HG03175 (cell line): ENCODE results near the gene SLC35D3.
"Not testable (repeated sequence)": the region's sequence is repeated elsewhere in the genome, so short reads cannot be mapped to it uniquely, and the experiment has no call there.

Experiments
- ATAC-seq: cut with Tn5 transposase; IDR thresholded peaks from one replicate; pipeline ENCODE4 v1.9.1; 2021; ENCODE audit warnings: mild to moderate bottlenecking, moderate library complexity; ENCODE audit not compliant: unreplicated experiment

Gene SLC35D3, protein sequence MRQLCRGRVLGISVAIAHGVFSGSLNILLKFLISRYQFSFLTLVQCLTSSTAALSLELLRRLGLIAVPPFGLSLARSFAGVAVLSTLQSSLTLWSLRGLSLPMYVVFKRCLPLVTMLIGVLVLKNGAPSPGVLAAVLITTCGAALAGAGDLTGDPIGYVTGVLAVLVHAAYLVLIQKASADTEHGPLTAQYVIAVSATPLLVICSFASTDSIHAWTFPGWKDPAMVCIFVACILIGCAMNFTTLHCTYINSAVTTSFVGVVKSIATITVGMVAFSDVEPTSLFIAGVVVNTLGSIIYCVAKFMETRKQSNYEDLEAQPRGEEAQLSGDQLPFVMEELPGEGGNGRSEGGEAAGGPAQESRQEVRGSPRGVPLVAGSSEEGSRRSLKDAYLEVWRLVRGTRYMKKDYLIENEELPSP

DNA sequence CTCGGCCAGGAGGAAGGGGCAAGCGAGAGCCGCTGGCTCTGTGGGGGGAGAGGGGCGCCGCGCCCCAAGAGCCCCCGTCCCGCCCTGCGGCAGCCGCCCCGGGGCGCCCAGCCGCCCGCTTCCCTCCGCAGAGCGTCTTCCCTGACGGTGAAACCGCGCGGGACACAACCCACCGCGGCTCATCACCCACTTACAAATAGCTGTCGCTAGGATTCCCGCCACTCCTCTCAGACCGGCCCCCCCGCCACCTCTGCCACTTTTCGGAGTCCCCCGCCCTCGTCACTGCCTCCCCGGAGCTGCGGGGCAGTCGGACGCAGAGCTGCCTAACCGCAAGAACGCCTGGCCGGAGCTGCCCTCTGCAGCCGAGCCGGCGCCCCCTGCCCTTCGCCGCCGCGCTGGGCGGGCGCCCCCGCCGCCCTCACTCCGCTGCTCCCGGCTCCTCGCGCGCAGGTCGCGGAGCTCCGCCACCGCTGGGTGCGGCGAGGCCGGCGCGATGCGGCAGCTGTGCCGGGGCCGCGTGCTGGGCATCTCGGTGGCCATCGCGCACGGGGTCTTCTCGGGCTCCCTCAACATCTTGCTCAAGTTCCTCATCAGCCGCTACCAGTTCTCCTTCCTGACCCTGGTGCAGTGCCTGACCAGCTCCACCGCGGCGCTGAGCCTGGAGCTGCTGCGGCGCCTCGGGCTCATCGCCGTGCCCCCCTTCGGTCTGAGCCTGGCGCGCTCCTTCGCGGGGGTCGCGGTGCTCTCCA, at the start of gene SLC35D3:
SLC35D3 (plus strand) TSS at position 366 of the 749 bp plus-strand sequence; CDS start at position 494, 128 bp downstream.
- no peak for ATAC-seq

DNA sequence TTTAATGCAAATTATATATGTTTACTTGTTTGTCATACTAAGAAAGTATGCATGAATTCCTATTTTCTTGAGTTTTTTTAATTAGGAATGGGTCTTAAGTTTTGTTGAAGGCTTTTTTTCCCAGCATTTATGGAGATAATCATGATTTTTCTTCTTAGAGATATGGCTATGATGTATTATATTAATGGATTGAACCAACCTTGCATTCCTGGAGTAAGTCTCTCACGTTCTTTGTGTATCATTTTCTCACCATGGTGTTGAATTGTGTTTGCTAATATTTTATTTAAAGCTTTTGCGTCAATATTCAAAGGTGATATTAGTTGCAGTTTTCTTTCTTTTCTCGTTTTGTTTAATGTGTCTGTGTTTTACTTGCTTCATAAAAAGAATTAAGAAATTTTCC, 48.4 kb upstream of the SLC35D3 start:
- no peak for ATAC-seq

DNA sequence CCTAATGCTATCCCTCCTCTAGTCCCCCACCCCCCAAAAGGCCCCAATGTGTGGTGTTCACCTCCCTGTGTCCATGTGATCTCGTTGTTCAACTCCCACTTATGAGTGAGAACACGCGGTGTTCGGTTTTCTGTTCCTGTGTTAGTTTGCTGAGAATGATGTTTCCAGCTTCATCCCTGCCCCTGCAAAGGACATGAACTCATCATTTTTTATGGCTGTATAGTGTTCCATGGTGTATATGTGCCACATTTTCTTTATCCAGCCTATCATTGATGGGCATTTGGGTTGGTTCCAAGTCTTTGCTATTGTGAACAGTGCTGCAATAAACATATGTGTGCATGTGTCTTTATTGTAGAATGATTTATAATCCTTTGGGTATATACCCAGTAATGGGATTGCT, 45.6 kb upstream of the SLC35D3 start:
- ATAC-seq = not testable (repeated sequence)

DNA sequence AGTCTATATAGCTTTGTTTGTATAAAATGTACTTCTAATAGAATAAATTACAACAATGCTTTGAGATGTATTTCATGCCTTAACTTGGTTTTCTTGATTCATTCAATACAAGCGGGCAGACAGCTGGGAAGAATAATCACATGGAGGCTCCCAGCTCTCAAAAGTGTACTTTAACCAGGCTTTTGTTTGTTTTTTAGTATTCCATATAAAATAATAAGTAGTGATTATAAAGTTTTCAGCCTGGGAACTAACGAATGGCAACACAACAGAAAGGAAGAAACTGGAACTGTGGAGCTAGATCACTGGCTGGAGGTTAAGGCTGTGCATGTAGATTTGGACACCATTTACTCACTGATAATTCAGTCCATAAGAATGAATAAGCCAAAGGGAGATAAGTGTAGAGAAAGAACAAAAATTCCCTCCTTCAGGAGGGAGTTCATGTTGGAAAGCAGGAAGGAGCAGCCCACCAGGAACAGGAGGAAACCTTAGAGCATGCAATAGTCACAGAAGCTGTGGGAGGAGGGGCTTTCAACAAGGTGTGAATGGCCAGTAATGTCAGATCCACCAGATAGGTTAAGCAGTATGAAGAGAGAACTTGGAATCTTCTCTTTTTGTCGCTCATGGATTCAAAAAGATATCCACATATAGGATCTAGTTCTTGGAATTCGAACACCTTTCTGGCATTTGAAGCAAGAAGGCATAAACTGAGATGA, 41.2 kb upstream of the SLC35D3 start:
- no peak for ATAC-seq

DNA sequence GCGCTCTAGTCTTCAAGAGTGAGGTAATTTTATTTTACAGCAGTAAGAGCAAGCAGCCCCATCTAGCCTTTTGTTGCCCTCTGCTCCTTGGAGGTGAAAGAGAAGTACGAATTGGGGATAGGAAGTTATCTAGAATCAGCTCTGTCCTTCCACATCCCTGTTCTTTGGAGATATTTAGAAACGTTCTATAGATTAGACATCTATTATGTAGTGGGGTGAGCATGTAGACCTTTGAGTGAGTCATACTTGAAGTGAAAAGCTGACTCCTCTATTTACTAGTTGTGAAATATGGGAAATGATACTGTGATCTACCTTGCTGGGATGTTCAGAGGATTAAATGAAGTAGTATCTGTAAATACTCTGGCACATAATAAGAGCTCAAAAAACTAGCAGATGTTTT, 36.0 kb upstream of the SLC35D3 start:
- ATAC-seq = no peak

DNA sequence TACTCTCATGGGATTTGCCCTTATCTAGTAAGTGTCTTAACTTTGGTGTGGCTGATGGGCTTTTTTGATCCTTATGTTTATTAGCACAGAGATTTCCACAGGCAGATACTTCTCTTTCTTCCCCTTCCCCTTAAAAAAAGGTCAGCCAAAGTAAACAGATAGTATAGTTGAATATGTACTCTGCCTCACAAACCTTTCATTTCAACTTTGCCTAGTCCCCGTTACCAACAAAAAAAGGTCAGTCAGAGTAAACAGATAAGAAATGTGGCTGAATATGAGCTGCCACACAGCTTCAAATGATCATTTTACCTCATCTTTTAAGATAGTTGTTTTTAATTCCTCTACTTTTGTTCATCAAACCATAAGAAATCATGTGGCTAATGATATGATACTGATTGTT, 34.1 kb upstream of the SLC35D3 start:
- no peak for ATAC-seq

DNA sequence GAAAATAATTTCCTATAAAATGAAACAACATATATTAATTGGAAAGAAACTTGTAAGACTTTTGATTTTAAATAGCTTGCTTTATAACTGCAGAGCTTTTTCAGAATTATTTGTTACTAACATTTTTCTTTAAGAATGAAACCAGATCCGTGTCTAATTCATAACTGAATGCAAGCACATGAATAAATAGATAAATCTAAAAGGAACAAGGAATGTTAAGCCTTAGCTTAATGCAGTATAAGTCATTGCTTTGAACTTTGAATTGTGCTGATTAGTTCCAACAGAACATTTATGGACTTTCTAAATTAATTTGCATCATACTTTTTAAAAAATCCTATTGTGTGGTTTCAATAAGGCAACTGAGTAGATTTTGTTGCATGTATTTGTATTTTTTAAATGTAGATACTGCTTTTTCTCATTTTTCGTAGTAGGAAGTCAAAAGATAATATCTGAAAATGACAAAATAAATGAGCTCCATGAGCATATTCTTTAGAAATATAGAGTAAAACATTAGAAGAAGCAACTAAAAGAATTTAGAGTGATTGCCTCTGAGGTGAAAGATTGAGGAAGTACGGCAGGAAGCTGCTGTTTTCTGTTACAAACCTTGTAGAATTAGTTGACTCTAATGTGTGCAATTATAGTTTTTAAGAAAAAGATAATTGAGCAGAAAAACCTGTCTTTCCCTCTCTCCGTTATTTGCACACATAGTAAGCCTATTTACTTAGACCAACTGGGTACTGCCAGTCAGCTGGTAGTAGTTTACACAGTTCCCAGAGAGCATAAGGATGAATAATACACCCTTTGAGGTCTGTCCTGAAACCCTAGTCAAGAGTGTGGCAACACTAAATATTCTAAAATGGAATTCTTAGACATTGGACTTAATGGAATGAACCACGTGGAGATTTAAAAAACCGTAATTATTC, 32.6 kb upstream of the SLC35D3 start:
- no peak for ATAC-seq

DNA sequence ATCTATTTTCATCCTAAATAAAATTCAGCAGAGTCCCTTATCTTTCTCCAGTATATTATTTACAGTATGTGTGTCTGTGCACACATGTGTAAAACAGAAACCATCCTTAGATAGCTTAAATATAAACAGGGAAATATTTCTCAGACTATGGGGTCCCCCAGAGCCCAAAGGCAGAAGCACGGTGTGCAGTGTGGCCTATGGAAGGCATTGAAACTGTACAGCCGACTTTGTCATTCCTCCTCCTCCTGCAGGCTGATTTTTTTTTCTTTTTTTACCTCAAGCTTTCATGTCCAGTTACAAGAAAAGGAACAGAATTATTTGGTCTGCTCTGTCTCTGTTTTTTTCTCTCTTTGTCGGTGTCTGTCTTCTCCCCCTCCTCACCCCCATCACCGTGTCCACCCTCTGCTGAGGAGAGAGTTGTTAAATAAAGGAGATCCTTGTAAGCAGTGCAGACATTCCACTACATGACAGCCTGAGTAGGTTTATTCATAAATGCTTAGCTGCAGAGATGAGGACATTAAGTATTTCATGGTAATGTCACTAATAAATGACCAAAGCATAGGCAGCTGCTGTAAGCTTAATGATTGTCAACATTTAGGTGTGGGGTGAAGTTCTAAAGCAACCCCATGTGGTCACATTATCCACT, 31.8 kb upstream of the SLC35D3 start:
- ATAC-seq = no peak

DNA sequence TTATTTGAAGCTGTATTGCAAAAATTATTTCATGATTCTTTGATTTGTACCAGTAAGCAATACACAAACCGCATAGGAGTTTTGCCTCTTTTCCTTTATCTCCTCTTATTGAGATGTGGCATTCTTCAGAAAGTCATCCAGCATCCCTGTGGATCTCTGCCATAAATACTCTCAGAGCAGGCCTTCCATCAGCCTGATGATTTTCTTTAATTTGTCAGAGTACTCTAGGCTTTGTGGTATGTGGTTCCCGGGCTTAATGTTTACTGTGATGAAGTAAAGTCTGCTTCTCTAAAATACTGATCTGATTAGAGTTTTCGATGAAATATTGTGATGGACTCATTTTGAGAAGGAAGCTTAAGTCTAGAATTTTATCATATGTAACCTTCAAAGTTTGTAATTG, 31.1 kb upstream of the SLC35D3 start:
- ATAC-seq = no peak

DNA sequence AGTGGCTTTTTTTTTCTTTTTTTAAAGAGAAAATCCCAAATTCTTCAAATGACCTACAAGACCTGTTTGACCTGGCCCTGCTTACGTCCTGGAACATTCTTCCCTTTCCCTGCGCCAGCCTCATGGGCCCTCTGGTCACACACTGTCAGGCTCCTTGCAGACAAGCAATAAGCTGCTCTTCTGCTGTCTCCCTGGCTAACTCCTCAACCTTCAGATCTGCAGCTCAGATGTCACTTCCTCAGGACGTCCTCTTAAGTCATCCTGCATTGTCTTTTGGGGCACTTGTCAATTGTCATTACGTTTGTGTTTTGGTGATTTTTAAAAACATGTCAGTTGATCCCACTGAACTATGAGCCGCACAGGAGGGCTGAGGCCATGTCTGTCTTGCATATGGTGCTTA, 28.9 kb upstream of the SLC35D3 start:
- ATAC-seq = no peak

DNA sequence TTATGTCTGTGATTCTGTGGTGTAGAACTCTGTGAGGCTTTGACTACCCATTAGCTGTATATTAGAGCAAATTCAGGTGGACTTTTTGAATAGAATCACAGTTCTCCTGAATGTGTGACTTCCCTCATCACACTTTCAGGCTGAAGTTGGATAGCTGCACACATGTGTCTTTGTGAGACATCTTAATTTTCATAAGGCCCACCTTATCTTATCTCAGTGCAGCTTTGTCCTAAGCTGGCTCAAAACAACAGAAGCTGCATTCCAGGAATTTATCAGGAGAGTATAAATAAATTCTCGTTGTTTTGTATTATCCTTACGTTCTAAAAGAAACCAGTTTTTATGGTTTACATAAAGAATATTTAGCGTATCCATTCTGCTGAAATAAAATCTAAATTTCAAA, 26.2 kb upstream of the SLC35D3 start:
- ATAC-seq = no peak

DNA sequence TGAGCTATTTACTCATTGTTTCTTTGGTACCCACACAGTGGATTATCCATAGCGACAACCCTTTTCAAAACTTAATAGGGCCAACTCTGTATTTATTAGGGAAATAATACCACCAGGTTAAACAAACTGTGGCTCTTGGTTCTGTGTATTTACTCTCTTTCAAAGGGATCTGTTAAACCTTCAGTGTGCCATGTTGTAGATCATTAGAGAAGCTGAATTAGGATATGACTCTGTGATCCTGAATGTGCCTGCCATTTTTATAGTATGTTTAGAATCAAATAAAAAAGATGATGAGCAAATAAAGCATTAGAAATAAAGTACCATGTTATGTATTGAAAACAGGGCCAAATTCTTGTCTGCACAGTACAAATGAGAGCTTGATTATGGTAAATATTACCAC, 25.0 kb upstream of the SLC35D3 start:
- no peak for ATAC-seq

DNA sequence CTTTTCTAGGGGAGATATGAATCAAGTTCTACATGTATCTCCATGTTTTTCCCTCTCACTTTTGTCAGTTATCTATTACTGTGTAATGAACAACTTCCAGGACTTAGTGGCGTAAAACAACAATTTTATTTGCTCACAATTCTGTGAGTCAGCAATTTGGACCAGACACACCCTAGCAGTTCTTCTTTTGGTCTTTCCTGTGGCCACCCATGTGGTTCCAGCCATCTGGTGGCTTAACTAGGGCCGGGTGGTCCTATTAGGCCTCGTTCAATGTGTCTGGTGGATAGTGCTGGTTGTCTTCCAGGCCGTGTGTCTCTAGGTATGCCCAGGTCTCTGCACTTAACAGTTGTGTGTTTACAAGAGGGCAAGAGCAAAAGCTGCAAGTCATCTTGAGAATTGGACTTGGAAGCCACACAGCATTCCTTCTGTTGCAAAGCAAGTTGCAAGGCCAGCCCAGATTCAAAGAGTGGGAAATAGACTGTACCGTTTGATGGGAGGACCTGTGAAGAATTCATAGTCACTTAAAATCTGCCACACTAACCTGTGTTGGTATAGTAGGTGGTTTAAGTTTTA, 20.8 kb upstream of the SLC35D3 start:
- ATAC-seq = no peak

DNA sequence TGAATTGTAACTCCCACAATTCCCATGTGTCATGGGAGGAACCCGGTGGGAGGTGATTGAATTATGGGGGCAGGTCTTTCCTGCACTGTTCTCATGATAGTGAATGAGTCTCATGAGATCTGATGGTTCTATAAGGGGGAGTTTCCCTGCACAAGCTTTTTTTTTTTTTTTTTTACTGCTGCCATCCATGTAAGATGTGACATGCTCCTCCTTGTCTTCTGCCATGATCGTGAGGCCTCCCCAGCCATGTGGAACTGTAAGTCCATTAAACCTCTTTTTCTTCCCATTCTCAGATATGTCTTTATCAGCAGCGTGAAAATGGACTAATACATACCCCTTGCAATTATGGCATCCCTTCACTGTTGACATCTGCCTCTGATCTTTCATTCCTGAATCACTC, 17.6 kb upstream of the SLC35D3 start:
- ATAC-seq = not testable (repeated sequence)

DNA sequence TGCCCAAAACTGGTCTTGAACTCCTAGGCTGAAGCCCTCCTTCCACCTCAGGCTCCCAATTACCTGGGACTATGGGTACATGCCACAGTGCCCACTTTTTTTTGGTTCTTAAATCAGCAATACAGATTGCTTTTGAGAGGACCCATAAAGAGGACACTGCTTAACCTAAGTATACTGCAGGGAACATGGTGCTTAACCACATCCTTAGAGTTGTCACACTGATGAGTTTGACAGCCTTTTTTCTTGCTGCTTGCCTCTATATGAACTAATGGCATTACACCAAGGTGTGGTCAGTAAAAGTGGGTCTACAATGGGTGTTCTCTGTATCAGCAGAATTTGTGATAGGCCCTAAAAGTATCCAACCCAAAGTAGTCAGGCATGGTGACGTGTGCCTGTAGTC, 7.2 kb upstream of the SLC35D3 start:
- no peak for ATAC-seq

DNA sequence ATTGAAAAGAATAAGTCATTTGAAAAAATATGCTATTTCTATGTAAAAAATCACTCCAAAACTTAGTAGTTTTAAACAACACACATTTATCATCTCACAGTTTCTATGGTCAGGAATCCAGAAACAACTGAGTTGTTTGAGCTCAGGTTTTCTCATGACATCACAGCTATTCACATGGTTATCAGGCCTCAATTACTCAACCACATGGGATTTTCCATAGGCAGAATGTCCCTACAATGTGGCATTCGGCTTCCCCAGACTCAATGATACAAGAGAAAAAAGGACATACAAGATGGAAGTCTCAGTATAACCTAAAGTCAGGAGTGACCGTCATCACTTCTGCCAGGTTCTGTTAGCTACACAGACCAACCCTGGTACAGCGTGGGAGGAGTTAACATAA, 3.4 kb upstream of the SLC35D3 start:
- no peak for ATAC-seq

DNA sequence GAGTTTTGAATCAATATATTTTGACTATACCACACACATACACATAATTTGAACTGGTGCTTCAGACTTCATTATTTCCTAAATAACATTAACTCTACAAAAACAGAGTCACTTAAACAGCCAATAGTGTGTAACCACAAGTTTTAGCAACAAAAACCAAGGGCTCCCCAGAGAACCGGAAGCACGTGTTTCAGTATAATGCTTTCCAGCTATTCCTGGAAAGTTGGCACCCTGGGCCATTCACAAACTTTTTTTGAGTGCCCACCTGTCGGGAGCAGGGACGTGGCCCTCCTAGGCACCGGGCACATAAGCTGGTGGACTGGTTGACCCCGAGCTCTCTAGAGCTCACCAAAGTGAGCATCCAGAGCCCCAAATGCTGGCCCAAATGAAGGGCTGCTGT, 1.9 kb upstream of the SLC35D3 start:
- ATAC-seq = no peak

DNA sequence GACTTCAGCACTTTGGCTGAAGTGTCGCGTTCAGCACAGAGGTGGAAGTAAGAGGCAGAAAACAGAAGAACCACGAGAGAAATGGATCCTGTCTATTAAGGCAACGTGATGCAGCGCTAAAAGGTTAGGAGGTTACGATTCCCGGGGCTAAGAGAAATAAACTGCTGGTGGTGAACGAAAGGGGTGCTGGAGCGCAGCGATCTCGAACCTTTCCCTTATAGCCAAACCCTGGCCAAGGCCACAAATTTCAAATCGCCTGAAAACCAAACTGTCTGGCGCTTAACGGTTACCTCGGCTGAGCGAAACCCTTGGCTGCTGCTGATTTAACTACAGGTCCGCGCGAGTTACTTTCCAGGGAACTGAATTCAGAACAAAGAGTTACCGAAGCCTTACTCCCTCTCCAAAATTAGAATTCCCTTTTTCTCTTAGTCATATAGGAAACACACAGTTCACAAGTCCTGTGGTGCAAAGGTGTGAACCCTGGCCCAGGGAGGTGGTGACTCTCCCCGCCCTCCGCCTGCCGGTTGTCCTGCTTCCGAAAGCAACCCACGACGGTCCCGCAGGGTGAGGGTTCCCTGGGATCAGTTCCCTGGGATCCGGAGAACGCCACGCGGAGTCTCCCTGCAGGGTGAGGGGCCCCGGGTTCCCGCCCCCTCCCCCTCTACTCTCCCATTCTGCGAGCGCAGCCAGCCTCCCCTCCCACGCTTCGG, 1.3 kb upstream of the SLC35D3 start:
- no peak for ATAC-seq

DNA sequence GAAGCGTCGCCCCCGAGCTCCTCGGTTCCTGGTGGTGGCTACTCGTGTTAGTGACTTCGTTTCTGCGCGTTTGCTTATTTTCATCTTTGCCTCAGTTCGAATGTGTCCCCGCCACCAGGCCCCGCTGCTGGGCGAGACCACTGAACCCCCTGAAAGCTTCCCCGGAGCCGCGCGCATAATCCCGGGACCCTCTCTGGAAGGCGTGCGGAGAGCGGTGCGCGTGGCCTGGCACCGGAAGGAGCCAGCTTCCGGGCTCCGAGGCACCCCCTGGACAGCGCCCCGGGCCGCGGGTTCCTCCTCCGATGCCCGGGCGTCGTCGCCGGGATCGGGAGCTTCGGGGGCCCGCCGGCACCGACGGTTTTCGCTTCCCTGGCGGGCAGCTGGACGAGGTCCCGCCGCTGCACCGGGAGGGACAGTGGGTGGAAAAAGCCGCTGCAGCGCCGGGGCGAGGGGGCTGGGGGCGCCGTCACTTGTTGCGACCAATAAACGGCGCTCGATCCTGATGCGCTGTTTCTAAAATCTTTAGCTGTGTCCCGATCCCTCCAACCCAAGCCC, 643 bp upstream of the SLC35D3 start:
- ATAC-seq = no peak
